CD4-positive, alpha-beta T cell (primary cell): ENCODE results near the gene CENPP. TPM values are rescaled to one million over a fixed set of nuclear protein-coding genes. Genes with fewer than 3 reads are reported as not detected.

ENCODE experiments used
- ATAC-seq: fragments of 200-7000 bp; cut with Tn5 transposase; one replicate; pipeline ENCODE4 v1.10.0; 2022; ENCODE audit warnings: mild to moderate bottlenecking; ENCODE audit not compliant: poor library complexity
- CTCF ChIA-PET: fragments of 350-600 bp; sonication (Branson Sonifier 250); formaldehyde crosslinking; loops from one replicate; lab custom pipeline; 2021; ENCODE audit warnings: antibody characterized with exemption, inconsistent platforms; lab: Charles Lee
- POLR2A ChIA-PET: fragments of 350-600 bp; sonication (Branson Sonifier 250); formaldehyde crosslinking; loops from one replicate; lab custom pipeline; 2021; ENCODE audit warnings: antibody characterized with exemption, inconsistent platforms; lab: Charles Lee
- DNase-seq, 14 experiments: peaks; one replicate each; pipeline ENCODE4 v3.0.0-alpha.2; 2013 to 2020; ENCODE audit warnings: mixed read lengths in 2 of 14
- H3K27ac ChIP-seq, 2 donors: one replicate each; pipeline versions ENCODE4 v1.5.1 to v1.7.0; 2013; ENCODE audit warnings: low read length in 2 of 2, low read depth in 1 of 2, mild to moderate bottlenecking in 1 of 2
- H3K27me3 ChIP-seq, 2 experiments: 1 replicate in 1 of 2; 2 replicates in 1 of 2; pipeline versions ENCODE4 v1.6.1 to v1.7.0; 2013; ENCODE audit warnings: low read length in 2 of 2, control low read depth in 1 of 2, mild to moderate bottlenecking in 1 of 2, moderate library complexity in 1 of 2; ENCODE audit not compliant: insufficient read depth in 2 of 2, control insufficient read depth in 1 of 2
- H3K36me3 ChIP-seq: one replicate; pipeline ENCODE4 v1.6.1; 2013; ENCODE audit warnings: low read length, control low read depth; ENCODE audit not compliant: insufficient read depth
- H3K4me1 ChIP-seq: one replicate; pipeline ENCODE4 v1.6.1; 2013; ENCODE audit warnings: low read length, control low read depth; ENCODE audit not compliant: insufficient read depth
- H3K4me3 ChIP-seq: one replicate; pipeline ENCODE4 v1.5.1; 2013; ENCODE audit warnings: mild to moderate bottlenecking, low read length, moderate library complexity
- H3K9me3 ChIP-seq, 2 experiments: 1 replicate in 1 of 2; 2 replicates in 1 of 2; pipeline versions ENCODE4 v1.6.1 to v1.7.0; 2013; ENCODE audit warnings: low read length in 2 of 2, mild to moderate bottlenecking in 2 of 2, control low read depth in 1 of 2, moderate library complexity in 1 of 2; ENCODE audit not compliant: control insufficient read depth in 1 of 2, insufficient read depth in 1 of 2
- H3K27ac Mint-ChIP-seq: one replicate; pipeline ENCODE4 v1.8.0; 2020; ENCODE audit warnings: mixed read lengths
- H3K27me3 Mint-ChIP-seq: one replicate; pipeline ENCODE4 v1.8.0; 2021; ENCODE audit warnings: mixed read lengths
- H3K36me3 Mint-ChIP-seq: one replicate; pipeline ENCODE4 v1.8.0; 2021; ENCODE audit warnings: low read depth, mixed read lengths
- H3K4me1 Mint-ChIP-seq: one replicate; pipeline ENCODE4 v1.8.0; 2021; ENCODE audit warnings: low read depth, mixed read lengths
- H3K4me3 Mint-ChIP-seq: one replicate; pipeline ENCODE4 v1.8.0; 2020; ENCODE audit warnings: mild to moderate bottlenecking, mixed read lengths
- H3K9me3 Mint-ChIP-seq: one replicate; pipeline ENCODE4 v1.8.0; 2020; ENCODE audit warnings: mixed read lengths
- intact Hi-C, 2 experiments: fragments of 100-400 bp; cut with DNase I in 1 of 2; cut with micrococcal nuclease in 1 of 2; formaldehyde crosslinking; loops; one replicate each; pipeline versions ENCODE4 v1.15.1 to v1.9.0; 2023 to 2025; cut with DNase I, micrococcal nuclease
- total RNA-seq, 174 experiments: library from RNA in 2 of 174; stranded (reverse) in 2 of 174; gene quantifications; one replicate each; pipeline ENCODE4 v1.2.3 and lab custom pipeline; 2021 to 2026
- TF ChIP-seq, protein P1 (sequence below): fragments of 200-600 bp; IDR thresholded peaks from one replicate; pipeline ENCODE4 v1.8.0; 2022; ENCODE audit warnings: antibody characterized with exemption, mild to moderate bottlenecking

CENPP gene
- total RNA-seq, 2 experiments from 2014 or later = 4.8 TPM

GRCh38 chr9:92482329-92482728 is 156.6 kb downstream of the CENPP start, which contains the start of gene ASPN:
Gene ASPN, minus strand, starts transcription at chr9:92482506.
- ChIA-PET POLR2A (interaction anchor here (1.0 kb wide), 1 partner anchor 39 kb away, joined by 4 read pairs; no protein-coding TSS in a partner anchor), CTCF (interaction anchor here (1.1 kb wide), 1 partner anchor 28 kb away, joined by 3 read pairs; no protein-coding TSS in a partner anchor)
- Mint-ChIP-seq H3K27me3 (no peaks in the 10 kb centered on the region), H3K4me1 (no peaks in the 10 kb centered on the region), H3K9me3 (no peaks in the 10 kb centered on the region), H3K36me3 (no peaks in the 10 kb centered on the region), H3K27ac (no peak within 1 kb of the TSS), H3K4me3 (no peak within 1 kb of the TSS)
- intact Hi-C loops = no loop called here
- Histone ChIP-seq H3K27me3 (no peaks in the 10 kb centered on the region), H3K4me1 (no peaks in the 10 kb centered on the region), H3K36me3 (no peaks in the 10 kb centered on the region), H3K4me3 (no peak within 1 kb of the TSS), H3K27ac (no peak within 1 kb of the TSS), H3K9me3 (no peaks in the 10 kb centered on the region)
- ATAC-seq (no peak), DNase-seq (no peak)
- TF ChIP-seq, protein P1, sequence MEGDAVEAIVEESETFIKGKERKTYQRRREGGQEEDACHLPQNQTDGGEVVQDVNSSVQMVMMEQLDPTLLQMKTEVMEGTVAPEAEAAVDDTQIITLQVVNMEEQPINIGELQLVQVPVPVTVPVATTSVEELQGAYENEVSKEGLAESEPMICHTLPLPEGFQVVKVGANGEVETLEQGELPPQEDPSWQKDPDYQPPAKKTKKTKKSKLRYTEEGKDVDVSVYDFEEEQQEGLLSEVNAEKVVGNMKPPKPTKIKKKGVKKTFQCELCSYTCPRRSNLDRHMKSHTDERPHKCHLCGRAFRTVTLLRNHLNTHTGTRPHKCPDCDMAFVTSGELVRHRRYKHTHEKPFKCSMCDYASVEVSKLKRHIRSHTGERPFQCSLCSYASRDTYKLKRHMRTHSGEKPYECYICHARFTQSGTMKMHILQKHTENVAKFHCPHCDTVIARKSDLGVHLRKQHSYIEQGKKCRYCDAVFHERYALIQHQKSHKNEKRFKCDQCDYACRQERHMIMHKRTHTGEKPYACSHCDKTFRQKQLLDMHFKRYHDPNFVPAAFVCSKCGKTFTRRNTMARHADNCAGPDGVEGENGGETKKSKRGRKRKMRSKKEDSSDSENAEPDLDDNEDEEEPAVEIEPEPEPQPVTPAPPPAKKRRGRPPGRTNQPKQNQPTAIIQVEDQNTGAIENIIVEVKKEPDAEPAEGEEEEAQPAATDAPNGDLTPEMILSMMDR = no peak

GRCh38 chr9:92482805-92483204 is 157.1 kb downstream of the CENPP start:
- TF ChIP-seq, protein P1 = no peak
- H3K36me3 Mint-ChIP-seq = no peaks in the 10 kb centered on the region
- Histone ChIP-seq H3K9me3 (no peaks in the 10 kb centered on the region), H3K27ac (no peak overlapping the region), H3K36me3 (no peaks in the 10 kb centered on the region), H3K27me3 (no peaks in the 10 kb centered on the region), H3K4me1 (no peaks in the 10 kb centered on the region), H3K4me3 (no peak overlapping the region)
- H3K27me3 Mint-ChIP-seq = no peaks in the 10 kb centered on the region
- H3K27ac Mint-ChIP-seq = no peak overlapping the region
- no peak for ATAC-seq
- DNase-seq = no peak
- H3K4me3 Mint-ChIP-seq = no peak overlapping the region
- H3K4me1 Mint-ChIP-seq = no peaks in the 10 kb centered on the region
- ChIA-PET POLR2A (interaction anchor here (1.0 kb wide), 1 partner anchor 40 kb away, joined by 4 read pairs; no protein-coding TSS in a partner anchor), CTCF (interaction anchor here (1.1 kb wide), 1 partner anchor 29 kb away, joined by 3 read pairs; no protein-coding TSS in a partner anchor)
- no peaks in the 10 kb centered on the region for H3K9me3 Mint-ChIP-seq
- intact Hi-C loops = no loop called here

- Histone ChIP-seq H3K36me3 (no peaks in the 10 kb centered on the region), H3K27me3 (no peaks in the 10 kb centered on the region), H3K4me3 (no peak overlapping the region), H3K9me3 (no peaks in the 10 kb centered on the region), H3K4me1 (no peaks in the 10 kb centered on the region), H3K27ac (no peak overlapping the region)
- H3K4me1 Mint-ChIP-seq = no peaks in the 10 kb centered on the region
- intact Hi-C loops = no loop called here
- no peaks in the 10 kb centered on the region for H3K36me3 Mint-ChIP-seq
- no peaks in the 10 kb centered on the region for H3K9me3 Mint-ChIP-seq
- ChIA-PET POLR2A (no interaction called here), CTCF (no interaction called here)
- H3K27ac Mint-ChIP-seq = no peak overlapping the region
- no peak overlapping the region for H3K4me3 Mint-ChIP-seq
- TF ChIP-seq, protein P1 = no peak
- no peak for ATAC-seq
- DNase-seq = no peak
- no peaks in the 10 kb centered on the region for H3K27me3 Mint-ChIP-seq
Observed at GRCh38 chr9:92483627-92484545, 158.1 kb downstream of the CENPP start.
